Right lobe of liver (tissue), 6 donors: ENCODE data around the gene DCTN5. TPM values are rescaled to one million over a fixed set of nuclear protein-coding genes. Genes with fewer than 3 reads are reported as not detected.
"Not testable (repeated sequence)": the region's sequence is repeated elsewhere in the genome, so short reads cannot be mapped to it uniquely, and the experiment has no call there.

ENCODE experiments used
- ATAC-seq, 4 donors: fragments of 200-7000 bp; cut with Tn5 transposase; one replicate each; pipeline ENCODE4 v1.9.1; 2020; ENCODE audit warnings: mild to moderate bottlenecking in 4 of 4, moderate library complexity in 4 of 4
- DNase-seq, 3 donors: peaks; one replicate each; pipeline ENCODE4 v3.0.0-alpha.2; 2020
- H3K27ac ChIP-seq, 3 donors: fragments of 200-600 bp; one replicate each; pipeline ENCODE4 v1.8.0; 2022
- H3K27me3 ChIP-seq, 2 donors: fragments of 200-600 bp; one replicate each; pipeline ENCODE4 v1.8.0; 2022
- H3K36me3 ChIP-seq, 4 donors: fragments of 200-600 bp; sonication (generic) in 1 of 4; one replicate each; pipeline versions ENCODE4 v1.5.1 to v1.8.0; 2017 to 2022; ENCODE audit warnings: control low read depth in 1 of 4
- H3K4me1 ChIP-seq, 4 donors: fragments of 200-600 bp; sonication (generic) in 1 of 4; one replicate each; pipeline versions ENCODE4 v1.5.1 to v1.8.0; 2017 to 2022; ENCODE audit warnings: control low read depth in 1 of 4
- H3K4me3 ChIP-seq, 3 donors: fragments of 200-600 bp; one replicate each; pipeline ENCODE4 v1.8.0; 2022
- H3K9me3 ChIP-seq, 4 donors: fragments of 200-600 bp; sonication (generic) in 1 of 4; one replicate each; pipeline versions ENCODE4 v1.5.1 to v1.8.0; 2017 to 2022; ENCODE audit warnings: control low read depth in 1 of 4
- POLR2A ChIP-seq: fragments of 450-650 bp; IDR thresholded peaks from one replicate; pipeline ENCODE4 v1.6.1; 2017; ENCODE audit warnings: antibody characterized with exemption, mild to moderate bottlenecking
- WGBS: methylation state at CpG from one replicate; pipeline ENCODE4 v1.1.6; 2018; ENCODE audit warnings: low coverage, low lambda C conversion rate; ENCODE audit not compliant: insufficient coverage; ENCODE audit errors: missing lambda C conversion rate; 5-methylcytosine and 5-hydroxymethylcytosine counted together
- intact Hi-C, 2 donors: fragments of 100-400 bp; cut with DNase I; formaldehyde crosslinking; loops; one replicate each; pipeline versions ENCODE4 v1.11.2 to v1.14.1; 2022
- total RNA-seq, 6 experiments: library from RNA; depleted of rRNA in 2 of 6; stranded (reverse); fragments of >200 nt in 2 of 6; fragmentation: NEBNext Ultra II Directional in 3 of 6; extraction: Animal tissue kit (Norgen Biotek cat#: 25700) in 3 of 6; gene quantifications; one replicate each; pipeline versions ENCODE4 v1.1.0 to v1.2.4, GENCODE V29; 2016 to 2023
- TF ChIP-seq, protein P1 (sequence below), 4 donors: fragments of 200-600 bp in 3 of 4; fragments of 450-650 bp in 1 of 4; IDR thresholded peaks; one replicate each; pipeline versions ENCODE4 v1.5.1 to v1.8.0; 2016 to 2022; ENCODE audit warnings: antibody characterized with exemption in 4 of 4, mild to moderate bottlenecking in 2 of 4
- donor health status: DM: no; HTN: yes; CAD: no.
- donor health status: DM: no; HTN: no; CAD: no.
- donor health status: DM: no; HTN: no; CAD: no.
- donor health status: DM: no; HTN: yes; CAD: no.
- donor health status: DM: no; HTN: yes; CAD: no.

Gene DCTN5
- total RNA-seq, 6 experiments from 2014 or later, result 10.0 to 18.9 (median 18.3) TPM

GRCh38 chr16:23597003-23597756 is 44.1 kb upstream of the DCTN5 start:
- 74% methylated on average over 9 of the region's 11 CpGs for WGBS
- peaks cover 0 to 13% (median 6%) of the 10 kb centered on the region in 4 donors for H3K4me1 ChIP-seq
- H3K27me3 ChIP-seq, result no peaks in the 10 kb centered on the region
- intact Hi-C loops, result no loop called here
- H3K9me3 ChIP-seq, result no peaks in the 10 kb centered on the region
- no peak overlapping the region for H3K27ac ChIP-seq
- no peak for TF ChIP-seq POLR2A
- TF ChIP-seq, protein P1, sequence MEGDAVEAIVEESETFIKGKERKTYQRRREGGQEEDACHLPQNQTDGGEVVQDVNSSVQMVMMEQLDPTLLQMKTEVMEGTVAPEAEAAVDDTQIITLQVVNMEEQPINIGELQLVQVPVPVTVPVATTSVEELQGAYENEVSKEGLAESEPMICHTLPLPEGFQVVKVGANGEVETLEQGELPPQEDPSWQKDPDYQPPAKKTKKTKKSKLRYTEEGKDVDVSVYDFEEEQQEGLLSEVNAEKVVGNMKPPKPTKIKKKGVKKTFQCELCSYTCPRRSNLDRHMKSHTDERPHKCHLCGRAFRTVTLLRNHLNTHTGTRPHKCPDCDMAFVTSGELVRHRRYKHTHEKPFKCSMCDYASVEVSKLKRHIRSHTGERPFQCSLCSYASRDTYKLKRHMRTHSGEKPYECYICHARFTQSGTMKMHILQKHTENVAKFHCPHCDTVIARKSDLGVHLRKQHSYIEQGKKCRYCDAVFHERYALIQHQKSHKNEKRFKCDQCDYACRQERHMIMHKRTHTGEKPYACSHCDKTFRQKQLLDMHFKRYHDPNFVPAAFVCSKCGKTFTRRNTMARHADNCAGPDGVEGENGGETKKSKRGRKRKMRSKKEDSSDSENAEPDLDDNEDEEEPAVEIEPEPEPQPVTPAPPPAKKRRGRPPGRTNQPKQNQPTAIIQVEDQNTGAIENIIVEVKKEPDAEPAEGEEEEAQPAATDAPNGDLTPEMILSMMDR (IDR thresholded peaks at IDR 0.05), result no peak
- H3K36me3 ChIP-seq, result peaks cover 0 to 8% (median 3%) of the 10 kb centered on the region in 4 donors
- ATAC-seq, result peak; percentile 12 to 19 (median 16)
- no peak overlapping the region for H3K4me3 ChIP-seq
- DNase-seq, result peak in 1 of 3 donors; percentile 46

GRCh38 chr16:23607726-23608125 is 33.5 kb upstream of the DCTN5 start:
- H3K4me1 ChIP-seq, result no peaks in the 10 kb centered on the region
- H3K27me3 ChIP-seq, result no peaks in the 10 kb centered on the region
- no peak overlapping the region for H3K27ac ChIP-seq
- TF ChIP-seq, protein P1 (IDR thresholded peaks at IDR 0.05), result no peak
- DNase-seq (no peak), ATAC-seq (no peak)
- H3K36me3 ChIP-seq, result peaks cover 0 to 22% (median 2%) of the 10 kb centered on the region in 4 donors
- H3K9me3 ChIP-seq, result no peaks in the 10 kb centered on the region
- no peak overlapping the region for H3K4me3 ChIP-seq
- 95% methylated on average over 6 of the region's 6 CpGs for WGBS
- intact Hi-C loops, result no loop called here

DNA sequence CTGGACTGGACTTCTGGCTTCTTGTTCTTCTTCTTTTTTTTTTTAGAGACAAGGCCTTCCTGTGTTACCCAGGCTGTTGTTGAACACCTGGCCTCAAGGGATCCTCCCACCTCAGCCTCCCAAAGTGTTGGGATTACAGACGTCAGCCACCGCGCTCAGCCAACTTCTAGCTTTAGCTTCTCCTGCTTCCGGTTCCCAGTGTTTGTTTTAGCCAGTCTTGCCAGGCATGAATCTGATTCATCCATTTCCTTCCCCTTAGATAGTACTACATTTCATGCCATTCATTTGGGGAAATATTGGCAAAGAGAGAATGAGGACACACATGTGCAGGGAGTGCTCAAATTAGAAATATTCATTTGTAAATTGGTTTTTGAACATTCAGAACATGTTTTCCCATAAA is 33.1 kb upstream of the DCTN5 start:
- TF ChIP-seq, protein P1 (IDR thresholded peaks at IDR 0.05), result no peak
- no peak for TF ChIP-seq POLR2A
- intact Hi-C loops, result no loop called here
- Histone ChIP-seq H3K9me3 (no peaks in the 10 kb centered on the region), H3K27me3 (no peaks in the 10 kb centered on the region), H3K4me1 (no peaks in the 10 kb centered on the region), H3K36me3 (peaks cover 0 to 17% (median 2%) of the 10 kb centered on the region in 4 donors), H3K27ac (no peak overlapping the region), H3K4me3 (no peak overlapping the region)
- ATAC-seq (no peak), DNase-seq (no peak)
- 75% methylated on average over 1 of the region's 4 CpGs for WGBS

- TF ChIP-seq, protein P1 (IDR thresholded peaks at IDR 0.05), result no peak
- no peak for TF ChIP-seq POLR2A
- no peaks in the 10 kb centered on the region for H3K27me3 ChIP-seq
- intact Hi-C loops, result no loop called here
- no peak overlapping the region for H3K27ac ChIP-seq
- peaks cover 0 to 14% (median 2%) of the 10 kb centered on the region in 4 donors for H3K36me3 ChIP-seq
- no peak overlapping the region for H3K4me3 ChIP-seq
- WGBS, result 94% methylated on average over 1 of the region's 1 CpG
- H3K4me1 ChIP-seq, result no peaks in the 10 kb centered on the region
- ATAC-seq (no peak), DNase-seq (no peak)
- H3K9me3 ChIP-seq, result no peaks in the 10 kb centered on the region
Measured at GRCh38 chr16:23609929-23610328, 31.3 kb upstream of the DCTN5 start.

DNA sequence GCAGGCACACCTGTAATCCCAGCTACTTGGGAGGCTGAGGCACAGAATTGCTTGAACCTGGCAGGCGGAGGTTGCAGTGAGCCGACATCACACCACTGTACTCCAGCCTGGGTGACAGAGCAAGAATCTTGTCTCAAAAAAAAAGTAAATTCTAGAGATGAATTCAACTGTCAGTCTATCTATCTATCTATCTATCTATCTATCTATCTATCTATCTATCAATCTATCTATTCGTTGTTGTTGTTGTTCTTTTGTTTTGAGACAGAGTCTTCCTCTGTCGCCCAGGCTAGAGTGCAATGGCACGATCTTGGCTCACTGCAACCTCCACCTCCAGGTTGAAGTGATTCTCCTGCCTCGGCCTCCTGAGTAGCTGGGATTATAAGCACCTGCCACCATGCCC is 30.4 kb upstream of the DCTN5 start:
- H3K36me3 ChIP-seq, result peaks cover 0 to 14% (median 2%) of the 10 kb centered on the region in 4 donors
- WGBS, result 94% methylated on average over 5 of the region's 6 CpGs
- ATAC-seq, H3K4me3 ChIP-seq, H3K27ac ChIP-seq, H3K27me3 ChIP-seq, DNase-seq, H3K9me3 ChIP-seq, intact Hi-C loops, H3K4me1 ChIP-seq: not testable (repeated sequence)
